ENCODE measurements around the gene ARID2. TPM values are rescaled to one million over a fixed set of nuclear protein-coding genes. Genes with fewer than 3 reads are reported as not detected.

Gene ARID2
- total RNA-seq, 4 donors from 2014 or later: 30.3 to 35.8 (median 32.8) TPM

DNA sequence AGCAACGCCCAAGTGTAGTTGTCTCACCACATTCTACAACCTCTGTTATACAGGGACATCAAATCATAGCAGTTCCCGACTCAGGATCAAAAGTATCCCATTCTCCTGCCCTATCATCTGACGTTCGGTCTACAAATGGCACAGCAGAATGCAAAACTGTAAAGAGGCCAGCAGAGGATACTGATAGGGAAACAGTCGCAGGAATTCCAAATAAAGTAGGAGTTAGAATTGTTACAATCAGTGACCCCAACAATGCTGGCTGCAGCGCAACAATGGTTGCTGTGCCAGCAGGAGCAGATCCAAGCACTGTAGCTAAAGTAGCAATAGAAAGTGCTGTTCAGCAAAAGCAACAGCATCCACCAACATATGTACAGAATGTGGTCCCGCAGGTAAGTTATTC is 123.0 kb downstream of the ARID2 start:
- 70 to 75% methylated on average over 7 of the region's 7 CpGs for WGBS, 2 donors
- no peaks in the 10 kb centered on the region for H3K4me1 ChIP-seq

DNA sequence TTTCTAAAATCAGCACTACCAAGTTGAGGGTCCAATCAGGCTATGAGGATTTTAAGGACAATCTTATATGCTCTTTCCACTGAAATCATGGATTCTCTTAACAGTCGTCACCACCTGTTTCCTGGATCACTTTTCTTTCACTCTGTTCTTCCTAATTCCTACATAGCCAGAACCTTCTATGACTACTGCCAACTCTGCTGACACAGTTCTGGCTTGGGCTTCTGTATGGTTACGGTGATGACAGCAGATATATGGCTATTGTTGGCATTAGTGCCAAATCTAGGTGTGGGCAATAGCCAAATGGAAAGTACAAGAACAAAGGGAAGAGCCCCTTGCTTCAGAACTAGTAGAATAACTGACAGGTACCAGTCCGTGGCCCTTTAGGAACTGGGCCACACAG is 124.0 kb downstream of the ARID2 start:
- no peaks in the 10 kb centered on the region for H3K9me3 ChIP-seq
- WGBS, 2 donors: 93 to 96% methylated on average over 3 of the region's 3 CpGs
- no peak overlapping the region for H3K27ac ChIP-seq

More for the DNA sequence above, 123.0 kb downstream of the ARID2 start:
- no peak overlapping the region for H3K4me3 ChIP-seq
- no peaks in the 10 kb centered on the region for H3K27me3 ChIP-seq
- peaks cover 0 to 56% (median 24%) of the 10 kb centered on the region in 3 donors for H3K36me3 ChIP-seq
- no peak for DNase-seq (ENCODE audit: low spot score in 2 of 2)
- H3K27ac ChIP-seq: no peak overlapping the region
- TF ChIP-seq, protein P1, sequence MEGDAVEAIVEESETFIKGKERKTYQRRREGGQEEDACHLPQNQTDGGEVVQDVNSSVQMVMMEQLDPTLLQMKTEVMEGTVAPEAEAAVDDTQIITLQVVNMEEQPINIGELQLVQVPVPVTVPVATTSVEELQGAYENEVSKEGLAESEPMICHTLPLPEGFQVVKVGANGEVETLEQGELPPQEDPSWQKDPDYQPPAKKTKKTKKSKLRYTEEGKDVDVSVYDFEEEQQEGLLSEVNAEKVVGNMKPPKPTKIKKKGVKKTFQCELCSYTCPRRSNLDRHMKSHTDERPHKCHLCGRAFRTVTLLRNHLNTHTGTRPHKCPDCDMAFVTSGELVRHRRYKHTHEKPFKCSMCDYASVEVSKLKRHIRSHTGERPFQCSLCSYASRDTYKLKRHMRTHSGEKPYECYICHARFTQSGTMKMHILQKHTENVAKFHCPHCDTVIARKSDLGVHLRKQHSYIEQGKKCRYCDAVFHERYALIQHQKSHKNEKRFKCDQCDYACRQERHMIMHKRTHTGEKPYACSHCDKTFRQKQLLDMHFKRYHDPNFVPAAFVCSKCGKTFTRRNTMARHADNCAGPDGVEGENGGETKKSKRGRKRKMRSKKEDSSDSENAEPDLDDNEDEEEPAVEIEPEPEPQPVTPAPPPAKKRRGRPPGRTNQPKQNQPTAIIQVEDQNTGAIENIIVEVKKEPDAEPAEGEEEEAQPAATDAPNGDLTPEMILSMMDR (IDR thresholded peaks at IDR 0.05): no peak
- no peak for TF ChIP-seq EP300 (IDR thresholded peaks at IDR 0.05)
- TF ChIP-seq POLR2A (IDR thresholded peaks at IDR 0.05): no peak
- no peaks in the 10 kb centered on the region for H3K9me3 ChIP-seq

DNA sequence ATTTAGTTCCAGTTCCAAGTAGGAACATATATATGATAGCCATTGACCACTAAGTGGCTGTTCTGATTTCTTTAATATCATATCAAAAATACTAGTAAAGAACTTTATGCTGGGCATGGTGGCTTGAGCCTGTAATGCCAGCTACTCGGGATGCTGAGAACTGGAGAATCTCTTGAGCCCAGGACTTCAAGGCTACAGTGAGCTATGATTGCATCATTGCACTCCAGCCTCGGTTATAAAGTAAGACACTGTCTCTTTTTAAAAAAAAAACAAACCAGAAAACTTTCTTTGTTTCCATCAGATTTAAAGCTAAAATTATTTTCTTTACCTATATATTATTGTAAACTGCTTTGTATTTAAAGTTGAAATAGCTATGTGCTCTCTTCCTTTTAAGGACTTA is 133.8 kb downstream of the ARID2 start:
- H3K27ac ChIP-seq: no peak overlapping the region
- H3K27me3 ChIP-seq: no peaks in the 10 kb centered on the region
- no peak for DNase-seq (ENCODE audit: low spot score in 2 of 2)
- H3K9me3 ChIP-seq: no peaks in the 10 kb centered on the region
- 63 to 68% methylated on average over 2 of the region's 2 CpGs for WGBS, 2 donors
- H3K36me3 ChIP-seq: peaks cover 0 to 22% (median 0%) of the 10 kb centered on the region in 3 donors
- TF ChIP-seq POLR2A (IDR thresholded peaks at IDR 0.05) (no peak), EP300 (IDR thresholded peaks at IDR 0.05) (no peak)
- TF ChIP-seq, protein P1 (IDR thresholded peaks at IDR 0.05): no peak
- no peak overlapping the region for H3K4me3 ChIP-seq
- no peaks in the 10 kb centered on the region for H3K4me1 ChIP-seq

More for the DNA sequence above, 124.0 kb downstream of the ARID2 start:
- TF ChIP-seq EP300 (IDR thresholded peaks at IDR 0.05): no peak
- no peak for TF ChIP-seq POLR2A (IDR thresholded peaks at IDR 0.05)
- TF ChIP-seq, protein P1 (IDR thresholded peaks at IDR 0.05): no peak
- Histone ChIP-seq H3K4me3 (no peak overlapping the region), H3K36me3 (peaks cover 0 to 57% (median 24%) of the 10 kb centered on the region in 3 donors), H3K4me1 (no peaks in the 10 kb centered on the region), H3K27me3 (no peaks in the 10 kb centered on the region)
- no peak for DNase-seq (ENCODE audit: low spot score in 2 of 2)

DNA sequence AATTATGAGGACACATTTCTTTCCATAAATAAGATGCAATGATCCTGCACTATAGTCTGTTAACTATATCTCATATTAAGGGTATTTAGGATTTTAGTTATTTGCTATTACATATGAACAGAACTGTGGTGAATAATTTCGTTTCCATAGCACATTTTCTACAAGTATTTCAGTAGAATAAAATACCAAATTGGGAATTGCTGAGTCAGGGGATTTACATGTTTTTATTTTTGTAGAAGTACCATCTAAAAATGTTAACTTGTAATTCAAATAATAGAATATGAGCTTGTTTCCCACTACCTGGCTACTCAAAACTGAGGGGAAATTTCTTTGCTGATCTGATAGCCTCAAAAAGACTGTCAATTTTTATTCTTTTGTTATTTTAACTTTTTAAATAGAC is 136.8 kb downstream of the ARID2 start:
- Histone ChIP-seq H3K9me3 (no peaks in the 10 kb centered on the region), H3K4me3 (no peak overlapping the region), H3K36me3 (peaks cover 0 to 39% (median 0%) of the 10 kb centered on the region in 3 donors), H3K27me3 (no peaks in the 10 kb centered on the region), H3K27ac (no peak overlapping the region), H3K4me1 (no peaks in the 10 kb centered on the region)
- TF ChIP-seq EP300 (IDR thresholded peaks at IDR 0.05) (no peak), POLR2A (IDR thresholded peaks at IDR 0.05) (no peak)
- TF ChIP-seq, protein P1 (IDR thresholded peaks at IDR 0.05): no peak
- 81% methylated on average over 1 of the region's 1 CpG for WGBS, 2 donors
- no peak for DNase-seq (ENCODE audit: low spot score in 2 of 2)

DNA sequence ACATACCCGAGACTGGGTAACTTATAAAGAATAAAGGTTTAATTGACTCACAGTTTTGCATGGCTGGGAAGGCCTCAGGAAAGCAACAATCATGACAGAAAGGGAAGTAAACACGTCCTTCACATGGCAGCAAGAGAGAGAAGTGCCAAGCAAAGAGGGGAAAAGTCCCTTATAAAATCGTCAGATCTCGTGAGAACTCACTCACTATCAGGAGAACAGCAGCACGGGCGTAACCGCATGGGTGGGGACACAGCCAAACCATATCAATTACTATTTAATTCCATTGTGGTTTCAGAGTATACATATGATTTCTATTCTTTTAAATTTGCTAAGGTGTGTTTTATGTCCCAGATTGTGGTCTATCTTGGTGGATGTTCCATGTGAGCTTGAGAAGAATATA is 142.9 kb downstream of the ARID2 start:
- TF ChIP-seq POLR2A (IDR thresholded peaks at IDR 0.05): no peak
- TF ChIP-seq, protein P1 (IDR thresholded peaks at IDR 0.05): no peak
- no peak for TF ChIP-seq EP300 (IDR thresholded peaks at IDR 0.05)
- no peak overlapping the region for H3K27ac ChIP-seq
- no peaks in the 10 kb centered on the region for H3K9me3 ChIP-seq
- DNase-seq (ENCODE audit: low spot score in 2 of 2): no peak
- WGBS, 2 donors: 87 to 88% methylated on average over 7 of the region's 7 CpGs
- H3K27me3 ChIP-seq: no peaks in the 10 kb centered on the region
- H3K4me1 ChIP-seq: no peaks in the 10 kb centered on the region
- peaks cover 0 to 81% (median 3%) of the 10 kb centered on the region in 3 donors for H3K36me3 ChIP-seq
- H3K4me3 ChIP-seq: no peak overlapping the region
